Mammary epithelial cell (primary cell): Measurements from ENCODE around the gene SYNE1.

Experiments
- CTCF ChIP-seq, 2 donors: IDR thresholded peaks in 1 of 2; conservative IDR thresholded peaks in 1 of 2; 2 replicates each; pipeline ENCODE4 v1.5.1; 2011 to 2012; ENCODE audit warnings: inconsistent platforms in 2 of 2, low read length in 2 of 2, mild to moderate bottlenecking in 2 of 2, control low read depth in 1 of 2, low read depth in 1 of 2; ENCODE audit not compliant: insufficient read depth in 1 of 2; ENCODE audit errors: extremely low read depth in 1 of 2
- EZH2 ChIP-seq: IDR thresholded peaks from 2 replicates; pipeline ENCODE4 v1.6.1; 2012; ENCODE audit warnings: low read length, inconsistent platforms, borderline replicate concordance

GRCh38 chr6:152160346-152160745 is 476.8 kb downstream of the SYNE1 start:
- TF ChIP-seq CTCF (conservative IDR thresholded peaks at IDR 0.05 in 1 of 2, IDR thresholded peaks at IDR 0.05 in 1 of 2; ENCODE audit: extremely low read depth in 1 of 2, insufficient read depth in 1 of 2, low read depth in 1 of 2, low read length in 2 of 2) (no peak), EZH2 (no peak)
